Effector CD8-positive, alpha-beta T cell (primary cell): ENCODE measurements around the gene XPO1.
"Not testable (repeated sequence)": the region's sequence is repeated elsewhere in the genome, so short reads cannot be mapped to it uniquely, and the experiment has no call there.

Source experiments
- DNase-seq: peaks from one replicate; lab custom pipeline; 2025; lab: John Stamatoyannopoulos, UW

The XPO1 gene

DNA sequence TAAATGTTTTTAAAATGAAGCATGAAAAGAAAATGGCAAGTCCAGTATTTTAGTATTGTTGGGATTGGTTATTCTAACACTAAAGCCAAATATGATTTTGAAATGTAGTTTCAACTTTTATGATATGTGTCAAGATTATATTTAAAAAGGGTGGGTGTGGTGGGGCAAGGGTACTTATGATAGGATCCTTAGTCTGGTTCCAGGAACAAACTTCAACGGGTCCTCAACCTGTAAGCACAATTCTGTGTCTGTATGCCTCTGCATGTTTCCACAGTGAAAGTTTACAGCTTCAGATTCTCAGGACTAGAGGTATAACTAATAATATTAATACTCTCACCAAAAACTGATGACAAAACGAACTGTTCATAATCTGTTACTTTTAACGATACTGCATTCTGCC lies 73.1 kb downstream of the XPO1 start:
- no peak for DNase-seq

DNA sequence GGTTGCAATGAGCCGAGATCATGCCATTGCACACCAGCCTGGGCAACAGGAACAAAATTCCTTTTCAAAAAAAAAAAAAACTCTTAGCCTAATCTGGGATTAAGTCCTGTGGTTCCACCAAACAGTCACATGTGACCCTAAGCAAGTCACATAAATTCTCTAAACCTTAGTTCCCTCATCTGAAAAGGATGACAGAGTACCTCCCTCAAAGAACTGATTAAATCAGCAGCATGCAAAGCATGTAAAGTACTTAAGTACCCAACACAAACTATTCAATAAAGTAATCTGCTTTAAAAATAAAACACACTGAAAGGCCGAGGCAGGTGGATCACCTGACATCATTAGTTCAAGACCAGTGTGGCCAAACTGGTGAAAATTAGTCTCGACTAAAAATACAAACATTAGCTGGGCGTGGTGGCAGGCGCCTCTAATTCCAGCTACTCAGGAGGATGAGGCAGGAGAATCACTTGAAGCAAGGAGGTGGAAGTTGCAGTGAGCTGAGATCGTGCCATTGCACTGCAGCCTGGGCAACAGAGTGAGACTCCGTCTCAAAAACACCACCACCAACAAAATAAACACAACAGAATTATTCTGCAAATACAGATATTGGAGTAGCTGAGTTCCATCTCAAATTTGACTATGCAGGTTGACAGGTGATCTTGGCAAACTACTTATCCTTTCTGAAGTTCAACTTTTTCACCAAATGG lies 74.2 kb downstream of the XPO1 start:
- no peak for DNase-seq

DNA sequence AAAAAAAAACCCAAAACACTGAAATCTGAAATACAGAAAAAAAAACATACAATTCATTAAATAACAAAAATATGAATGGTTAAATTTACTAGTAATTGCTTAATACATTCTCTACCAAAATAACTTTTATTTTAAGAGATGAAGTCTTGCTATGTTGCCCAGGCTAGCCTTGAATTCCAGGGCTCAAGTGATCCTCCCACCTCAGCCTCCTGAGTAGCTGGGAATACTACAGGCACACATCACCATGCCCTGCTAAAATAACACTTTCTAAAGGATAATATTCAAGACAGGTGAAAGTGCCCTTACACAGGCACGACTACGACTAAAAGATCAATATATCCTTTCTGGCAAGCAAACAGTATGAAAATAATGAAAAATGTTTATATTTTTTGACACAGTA lies 76.8 kb downstream of the XPO1 start:
- no peak for DNase-seq

DNA sequence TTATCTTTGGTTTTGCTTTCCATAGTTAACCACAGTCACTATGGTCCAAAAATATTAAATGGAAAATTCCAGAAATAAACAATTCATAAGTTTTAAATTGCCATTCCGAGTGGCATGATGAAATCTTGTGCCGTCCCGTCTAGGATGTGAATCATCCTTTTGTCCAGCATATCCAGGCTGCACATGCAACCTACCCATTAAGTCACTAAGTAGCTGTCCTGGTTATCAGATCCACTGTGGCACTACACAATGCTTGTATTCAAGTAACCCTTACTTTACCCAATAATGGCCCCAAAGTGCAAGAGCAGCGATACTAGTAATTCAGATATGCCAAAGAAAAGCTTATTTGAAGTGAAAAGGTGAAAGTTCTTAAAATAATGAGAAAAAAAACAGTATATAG lies 78.0 kb downstream of the XPO1 start:
- no peak for DNase-seq

DNA sequence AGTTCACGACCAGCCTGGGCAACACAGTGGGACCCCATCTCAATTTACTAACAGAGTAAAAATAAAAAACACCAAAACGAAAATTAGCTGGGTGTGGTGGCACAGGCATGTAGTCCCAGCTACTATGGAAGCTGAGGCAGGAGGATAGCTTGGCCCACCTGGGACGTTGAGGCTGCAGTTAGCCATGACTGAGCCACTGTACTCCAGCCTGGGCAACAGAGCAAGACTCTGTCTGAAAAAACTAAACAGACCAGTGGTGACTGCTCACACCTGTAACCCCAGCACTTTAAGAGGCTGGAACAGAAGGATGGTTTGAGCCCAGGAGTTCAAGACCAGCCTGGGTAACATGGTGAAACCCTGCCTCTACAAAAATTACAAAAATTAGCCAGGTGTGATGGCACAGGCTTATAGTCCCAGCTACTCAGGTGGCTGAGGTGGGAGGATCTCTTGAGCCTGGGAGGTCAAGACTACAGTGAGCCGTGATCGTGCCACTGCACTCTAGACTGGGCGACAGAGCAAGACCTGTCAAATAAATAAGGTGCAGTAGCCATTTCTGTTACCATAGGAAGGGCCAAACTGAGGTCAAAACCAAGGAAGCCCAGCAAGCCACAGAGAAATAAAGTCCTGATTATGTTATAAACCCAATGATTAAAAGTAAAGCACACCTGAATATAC lies 81.3 kb downstream of the XPO1 start:
- no peak for DNase-seq

DNA sequence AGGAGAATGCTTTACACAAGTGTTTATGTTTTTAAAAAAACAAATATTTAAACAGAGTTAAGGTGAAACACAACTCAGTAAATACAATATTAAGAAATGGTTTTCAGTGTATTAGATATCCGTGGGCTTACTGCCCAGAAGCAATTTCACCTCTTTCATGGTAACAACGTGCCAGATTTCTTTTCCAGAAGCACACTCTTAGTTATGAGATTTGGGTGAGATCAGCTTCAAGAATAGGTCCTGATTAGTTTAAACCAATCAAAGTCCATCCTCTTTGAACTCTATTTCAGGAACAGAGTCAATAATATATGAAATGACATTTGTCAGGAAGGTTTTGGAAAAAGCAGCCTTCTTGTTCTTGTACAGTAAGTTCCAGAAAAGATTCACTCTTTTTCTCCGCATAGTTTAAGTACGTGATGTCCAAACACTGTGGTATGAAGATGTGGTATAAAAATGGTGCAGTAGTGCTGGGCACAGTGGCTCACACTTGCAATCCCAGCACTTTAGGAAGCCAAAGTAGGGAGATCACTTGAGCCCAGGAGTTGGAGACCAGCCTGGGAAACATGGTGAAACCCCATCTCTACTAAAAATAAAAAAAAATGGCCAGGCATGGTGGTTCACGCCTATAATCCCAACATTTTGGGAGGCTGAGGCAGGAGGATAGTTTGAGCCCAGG lies 81.9 kb downstream of the XPO1 start:
- no peak for DNase-seq

DNA sequence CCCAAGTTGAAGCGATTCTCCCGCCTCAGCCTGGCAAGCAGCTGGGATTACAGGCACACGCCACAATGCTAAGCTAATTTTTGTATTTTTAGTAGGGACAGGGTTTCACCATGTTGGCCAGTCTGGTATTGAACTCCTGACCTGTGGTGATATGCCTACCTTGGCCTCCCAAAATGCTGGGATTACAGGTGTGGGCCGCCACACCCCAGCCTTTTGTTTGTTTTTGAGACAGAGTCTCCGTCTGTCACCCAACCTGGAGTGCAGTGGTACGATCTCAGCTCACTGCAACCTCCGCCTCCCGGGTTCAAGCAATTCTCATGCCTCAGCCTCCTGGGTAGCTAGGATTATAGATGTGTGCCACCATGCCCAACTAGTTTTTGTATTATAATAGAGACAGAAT lies 83.2 kb downstream of the XPO1 start:
- DNase-seq = not testable (repeated sequence)

DNA sequence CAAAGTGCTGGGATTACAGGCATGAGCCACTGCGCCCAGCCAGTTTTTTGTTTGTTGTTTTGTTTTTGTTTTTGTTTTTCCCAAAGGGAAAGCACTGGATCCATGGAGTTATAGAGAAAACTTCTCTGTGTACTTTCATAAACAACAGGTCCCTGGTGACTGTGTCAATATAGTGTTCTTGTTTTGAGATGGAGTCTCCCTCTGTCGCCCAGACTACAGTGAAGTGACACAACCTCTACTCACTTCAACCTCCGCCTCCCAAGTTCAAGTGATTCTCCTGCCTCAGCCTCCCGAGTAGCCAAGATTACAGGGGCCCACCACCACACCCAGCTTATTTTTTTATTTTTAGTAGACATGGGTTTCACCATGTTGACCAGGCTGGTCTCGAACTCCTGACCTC lies 83.8 kb downstream of the XPO1 start:
- no peak for DNase-seq

DNA sequence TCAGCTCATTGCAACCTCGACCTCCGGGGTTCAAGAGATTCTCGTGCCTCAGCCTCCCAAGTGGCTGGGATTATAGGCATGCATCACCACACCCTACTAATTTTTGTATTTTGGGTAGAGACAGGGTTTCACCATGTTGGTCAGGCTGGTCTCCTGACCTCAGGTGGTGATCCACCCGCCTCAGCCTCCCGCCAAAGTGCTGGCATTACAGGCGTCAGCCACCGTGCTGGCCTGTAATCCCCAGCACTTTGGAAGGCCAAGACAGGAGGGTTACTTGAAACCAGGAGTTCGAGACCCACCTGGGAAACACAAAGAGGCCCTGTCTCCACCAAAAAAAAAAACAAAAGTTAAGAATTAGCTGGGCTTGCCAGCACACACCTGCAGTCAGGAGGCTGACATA lies 85.8 kb downstream of the XPO1 start:
- no peak for DNase-seq

DNA sequence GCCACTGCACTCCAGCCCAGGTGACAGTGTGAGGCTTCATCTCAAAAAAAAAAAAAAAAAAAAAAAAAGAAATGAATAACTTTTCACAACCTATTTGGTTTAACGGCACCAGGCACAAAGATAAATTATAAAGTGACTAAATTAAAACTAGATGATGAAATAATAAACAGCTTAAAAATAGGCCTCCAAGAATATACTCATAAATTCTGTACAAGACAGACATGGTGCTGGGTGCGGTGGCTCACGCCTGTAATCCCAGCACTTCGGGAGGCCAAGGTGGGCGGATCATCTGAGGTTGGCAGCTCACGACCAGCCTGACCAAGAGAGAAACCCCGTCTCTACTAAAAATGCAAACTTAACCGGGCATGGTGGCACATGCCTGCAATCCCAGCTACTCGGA lies 87.0 kb downstream of the XPO1 start:
- DNase-seq = no peak

DNA sequence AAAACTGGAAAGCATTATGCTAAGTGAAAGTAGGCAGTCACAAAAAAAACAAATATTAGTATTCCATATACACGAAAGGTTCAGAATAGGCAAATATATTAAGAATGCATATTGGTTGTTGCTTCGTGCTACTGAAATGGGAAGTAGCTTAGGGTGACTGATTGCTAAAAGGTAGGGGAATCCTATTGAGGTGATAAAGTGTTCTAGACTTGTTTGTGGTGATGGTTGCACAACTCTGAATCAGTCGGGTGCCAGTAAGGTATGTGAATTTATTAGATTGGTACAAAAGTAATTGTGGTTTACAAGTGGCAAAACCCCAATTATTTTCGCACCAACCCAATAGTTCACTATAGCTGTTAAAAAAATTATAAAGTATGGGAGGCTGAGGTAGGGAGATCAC lies 88.0 kb downstream of the XPO1 start:
- no peak for DNase-seq

DNA sequence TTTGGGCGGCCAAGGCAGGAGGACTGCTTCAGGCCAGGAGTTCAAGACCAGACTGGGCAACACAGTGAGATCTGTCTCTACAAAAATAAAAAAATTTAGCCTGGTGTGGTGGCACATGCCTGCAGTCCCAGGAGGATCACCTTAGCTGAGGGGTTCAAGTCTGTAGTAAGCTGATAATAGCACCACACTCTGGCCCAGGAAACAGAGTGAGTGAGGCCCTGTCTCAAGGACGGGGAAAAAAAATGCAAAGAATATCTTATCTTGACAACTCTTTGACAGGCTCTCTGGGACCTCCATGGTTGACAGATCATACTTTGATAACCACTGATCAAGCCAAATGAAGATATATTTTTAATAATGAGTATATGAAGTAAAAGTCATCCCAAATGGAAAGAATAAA lies 89.9 kb downstream of the XPO1 start:
- DNase-seq = no peak

DNA sequence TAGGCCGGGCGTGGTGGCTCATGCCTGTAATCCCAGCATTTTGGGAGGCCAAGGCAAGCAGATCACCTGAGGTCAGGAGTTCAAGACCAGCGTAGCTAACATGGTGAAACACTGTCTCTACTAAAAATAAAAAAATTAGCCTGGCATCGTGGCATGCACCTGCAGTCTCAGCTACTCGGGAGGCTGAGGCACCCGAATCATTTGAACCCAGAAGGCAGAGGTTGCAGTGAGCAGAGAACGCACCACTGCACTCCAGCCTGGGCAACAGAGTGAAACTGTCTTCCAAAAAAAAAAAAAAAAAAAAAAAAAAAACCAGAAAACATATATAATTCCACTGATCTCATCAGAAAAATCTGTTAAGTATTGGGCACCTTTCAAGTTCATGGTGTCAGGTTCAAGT lies 91.2 kb downstream of the XPO1 start:
- not testable (repeated sequence) for DNase-seq

DNA sequence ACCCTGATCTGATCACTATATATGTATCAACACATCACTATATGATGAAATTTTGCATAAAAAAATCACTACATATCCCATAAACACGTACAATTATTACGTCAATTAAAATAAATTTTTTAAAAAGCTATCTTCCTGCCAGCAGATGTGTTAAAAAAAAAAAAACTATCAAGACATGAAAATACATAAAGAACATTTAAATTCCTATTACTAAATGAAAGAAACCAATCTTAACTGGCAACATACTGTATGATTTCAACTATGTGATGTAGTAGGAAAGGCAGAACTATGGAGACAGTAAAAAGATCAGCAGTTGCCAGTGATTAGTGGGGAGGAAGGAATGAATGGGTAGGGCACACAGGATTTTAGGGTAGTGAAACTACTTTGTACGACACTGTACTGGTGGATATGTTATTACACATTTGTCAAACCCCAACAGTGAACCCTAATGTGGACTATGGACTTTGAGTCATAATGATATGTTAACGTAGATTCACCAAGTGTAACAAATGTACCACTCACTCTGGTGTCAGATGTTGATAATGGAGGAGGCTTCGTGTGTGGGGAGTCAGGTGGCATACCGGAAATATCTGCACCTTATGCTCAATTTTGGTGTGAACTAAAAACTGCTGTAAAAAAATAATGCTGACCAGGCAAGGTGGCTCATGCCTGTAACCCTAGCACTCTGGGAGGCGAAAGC lies 94.7 kb downstream of the XPO1 start:
- no peak for DNase-seq

DNA sequence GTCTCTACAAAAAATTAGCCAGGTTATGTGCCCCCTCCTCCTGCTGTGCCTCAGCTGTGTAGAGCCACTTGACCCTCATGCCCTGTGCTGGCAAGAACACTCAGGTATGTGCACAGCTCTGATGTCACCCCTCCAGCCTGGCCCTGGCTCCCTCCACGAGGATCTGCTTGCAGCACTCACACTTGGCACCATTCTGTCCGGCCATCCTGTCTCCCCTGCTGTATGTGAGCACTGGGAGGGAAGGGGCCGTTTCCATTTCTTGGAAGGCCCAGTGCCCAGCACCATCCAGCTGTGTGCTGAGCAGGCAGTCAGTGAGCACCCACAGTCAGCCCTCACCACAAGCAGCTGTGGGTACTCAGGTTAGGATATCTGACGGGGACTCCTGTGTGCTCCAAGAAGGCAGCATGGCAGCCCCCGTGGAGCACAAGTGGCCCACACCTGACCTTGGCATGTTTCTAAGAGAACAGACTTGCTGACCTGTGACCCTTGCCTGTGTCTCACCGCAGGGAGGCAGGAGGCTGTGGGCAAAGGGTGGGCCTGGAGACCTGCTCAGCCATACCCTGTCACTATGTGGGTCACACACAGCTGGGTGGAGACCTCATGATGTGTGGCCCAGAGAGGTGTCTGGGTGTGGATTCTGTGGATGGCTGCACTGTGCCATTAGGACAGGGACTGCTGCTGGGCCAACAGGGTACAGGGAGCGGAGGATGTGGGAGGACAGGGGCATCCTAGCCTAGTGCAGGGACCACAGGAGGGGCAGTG lies 98.7 kb downstream of the XPO1 start:
- no peak for DNase-seq

DNA sequence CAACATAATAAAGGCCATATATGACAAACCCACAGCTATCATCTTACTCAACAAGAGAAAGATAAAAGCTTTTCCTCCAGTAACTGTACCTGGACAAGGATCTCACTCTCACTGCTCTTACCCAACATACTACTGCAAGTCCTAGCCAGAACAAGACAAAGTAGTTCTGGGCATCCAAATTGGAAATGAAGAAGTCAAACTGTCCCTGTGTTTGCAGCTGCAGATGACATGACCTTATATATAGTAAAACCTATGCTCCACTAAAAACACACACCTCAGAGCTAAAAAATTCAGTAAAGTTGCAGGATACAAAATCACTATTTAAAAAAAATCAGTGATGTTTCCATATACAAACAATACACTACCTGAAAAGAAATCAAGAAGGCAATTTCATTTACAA lies 99.5 kb downstream of the XPO1 start:
- no peak for DNase-seq

DNA sequence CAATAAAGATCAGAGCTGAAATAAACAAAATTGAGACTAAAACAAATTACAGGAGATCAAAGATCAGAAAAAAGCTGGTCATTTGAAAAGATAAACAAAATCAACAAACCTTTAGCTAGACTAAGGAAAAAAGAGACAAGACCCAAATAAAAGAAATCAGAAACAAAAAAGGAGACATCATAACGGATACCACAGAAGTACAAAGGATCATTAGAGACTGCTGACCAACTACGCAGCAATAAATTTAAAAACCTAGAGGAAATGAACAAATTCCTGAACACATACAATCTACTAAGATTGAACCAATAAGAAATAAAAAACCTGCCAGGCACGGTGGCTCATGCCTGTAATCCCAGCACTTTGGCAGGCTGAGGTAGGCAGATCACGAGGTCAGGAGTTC lies 101.0 kb downstream of the XPO1 start:
- no peak for DNase-seq

DNA sequence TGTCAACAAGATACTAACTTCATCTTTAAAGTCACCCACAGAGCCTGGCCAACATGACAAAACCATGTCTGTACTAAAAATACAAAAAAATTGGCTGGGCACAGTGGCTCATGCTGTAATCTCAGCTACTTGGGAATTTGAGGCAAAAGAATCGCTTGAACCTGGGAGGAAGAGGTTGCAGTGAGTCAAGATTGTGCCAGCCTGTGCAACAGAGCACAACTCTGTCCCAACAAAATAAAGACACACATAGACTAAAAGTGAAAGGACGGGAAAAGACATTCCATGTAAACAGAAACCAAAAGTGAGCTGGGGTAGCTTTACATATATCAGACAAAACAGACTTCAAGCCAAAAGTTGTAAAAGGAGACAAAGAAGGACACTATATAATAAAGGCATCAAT lies 102.1 kb downstream of the XPO1 start:
- no peak for DNase-seq

DNA sequence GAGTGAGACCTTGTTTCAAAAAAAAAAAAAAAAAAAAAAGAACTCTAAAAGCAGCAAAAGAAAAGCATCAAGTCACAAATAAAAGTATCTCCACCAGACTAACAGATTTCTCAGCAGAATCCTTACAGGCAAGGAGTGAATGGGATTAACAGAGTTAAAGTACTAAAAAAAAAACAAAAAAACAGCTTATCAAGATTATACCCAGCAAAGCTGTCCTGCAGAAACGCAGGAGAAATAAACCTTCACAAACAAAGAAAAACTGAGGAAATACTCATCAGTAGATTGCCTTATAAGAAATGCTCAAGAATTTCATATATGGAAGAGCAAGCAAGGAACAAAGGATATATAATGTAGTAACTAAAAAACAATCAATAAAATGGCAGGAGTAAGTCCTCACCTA lies 102.9 kb downstream of the XPO1 start:
- DNase-seq = no peak

DNA sequence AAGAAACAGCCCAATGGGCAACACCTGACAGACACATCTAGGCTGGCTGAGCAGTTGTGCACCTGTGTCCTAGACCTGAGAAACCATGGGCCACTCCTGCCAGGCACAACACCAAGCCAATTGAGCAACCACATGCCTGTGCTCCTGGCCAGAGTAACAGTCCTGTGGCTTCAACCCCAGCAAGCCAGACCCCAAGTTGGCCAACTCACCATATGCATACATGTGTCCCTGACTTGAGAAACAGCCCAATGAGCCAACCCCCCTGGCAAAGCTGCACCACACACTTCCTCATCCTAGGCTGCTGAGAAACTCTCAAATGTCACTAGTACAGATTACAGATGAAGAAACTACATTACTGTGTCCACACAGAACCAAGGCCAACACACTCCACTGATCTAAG lies 103.8 kb downstream of the XPO1 start:
- DNase-seq = no peak

DNA sequence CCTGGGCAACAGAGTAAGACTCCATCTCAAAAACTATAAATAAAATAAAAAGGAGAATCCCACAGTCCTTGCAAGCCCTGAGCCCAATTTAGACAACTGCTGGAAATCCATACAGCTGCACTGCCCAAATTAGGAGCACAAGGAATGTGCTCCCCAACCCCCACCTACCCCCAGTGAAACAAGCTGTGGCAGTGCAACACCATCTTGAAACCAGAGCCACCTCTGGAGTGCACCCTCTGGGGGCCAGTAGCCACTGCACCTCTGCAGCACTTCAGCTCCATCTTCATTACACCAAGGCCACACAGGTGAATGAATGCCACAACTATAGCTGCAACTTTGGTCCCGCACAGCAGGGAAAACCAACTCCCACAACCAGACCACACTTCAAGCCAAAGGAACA lies 104.5 kb downstream of the XPO1 start:
- no peak for DNase-seq

DNA sequence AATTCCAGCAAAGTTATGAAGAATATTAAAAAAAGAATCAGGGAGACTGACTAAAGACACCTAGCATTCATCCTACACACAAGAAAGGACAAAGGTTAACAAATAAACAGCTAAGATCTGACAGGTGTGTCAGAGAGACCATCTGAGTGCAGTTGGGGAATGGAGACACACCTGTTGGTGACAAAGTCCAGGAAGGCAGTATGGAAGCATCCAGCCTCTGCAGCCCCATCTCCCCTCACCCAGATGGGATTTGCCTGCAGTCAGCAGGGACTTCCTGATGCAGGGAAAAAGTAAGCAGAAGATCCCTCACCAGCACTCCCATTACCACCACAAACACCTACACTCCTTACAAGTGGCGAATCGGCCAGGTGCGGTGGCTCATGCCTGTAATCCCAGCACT lies 105.2 kb downstream of the XPO1 start:
- no peak for DNase-seq
